ENCODE measurements around the gene MCOLN1. TPM values are rescaled to one million over a fixed set of nuclear protein-coding genes. Genes with fewer than 3 reads are reported as not detected.

MCOLN1 gene
- total RNA-seq, 2 experiments from 2014 or later: 7.8 to 18.3 TPM

DNA sequence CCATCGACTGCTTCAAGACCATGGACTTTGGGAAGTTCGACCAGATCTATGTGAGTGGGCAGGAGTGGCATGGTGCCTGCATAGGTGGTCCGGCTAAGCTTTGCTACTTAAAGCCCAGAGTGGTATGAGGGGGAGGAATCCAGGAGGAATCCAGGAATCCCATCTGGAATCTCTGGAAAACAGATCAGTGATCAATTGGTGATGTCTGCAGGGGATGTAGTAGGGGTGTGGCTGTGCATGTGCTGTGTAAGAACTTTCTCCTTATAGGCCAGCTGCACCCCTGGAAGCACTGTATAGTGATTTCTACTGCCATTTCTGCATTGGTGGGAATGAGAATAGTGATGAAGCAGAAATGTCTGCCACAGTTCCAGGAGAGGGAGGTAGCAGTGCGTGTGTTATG lies 36.7 kb downstream of the MCOLN1 start:
- Histone ChIP-seq H3K9me3 (ENCODE audit: low read length) (no peaks in the 10 kb centered on the region), H3K36me3 (ENCODE audit: insufficient read depth, low read length) (peaks cover 47% of the 10 kb centered on the region), H3K4me2 (ENCODE audit: low read length) (no peak overlapping the region), H3K4me1 (ENCODE audit: insufficient read depth, low read length, poor library complexity, severe bottlenecking) (no peaks in the 10 kb centered on the region), H3K4me3 (ENCODE audit: low read depth, low read length, poor library complexity, severe bottlenecking) (no peak overlapping the region), H3K9me2 (ENCODE audit: insufficient read depth, low read length) (no peaks in the 10 kb centered on the region), H3K79me2 (ENCODE audit: insufficient read depth, low read depth, low read length) (no peaks in the 10 kb centered on the region), H3K27ac (ENCODE audit: low read depth, low read length, poor library complexity, severe bottlenecking) (no peak overlapping the region), H2AFZ (ENCODE audit: low read length) (no peak overlapping the region), H4K20me1 (ENCODE audit: insufficient read depth, low read length) (no peaks in the 10 kb centered on the region)
- DNase-seq (ENCODE audit: low spot score): no peak
- intact Hi-C loops (cut with micrococcal nuclease; ENCODE audit: unreplicated experiment): no loop called here
- no peak for TF ChIP-seq EZH2phosphoT487 (IDR thresholded peaks at IDR 0.05; ENCODE audit: borderline replicate concordance, low read depth, low read length)
- TF ChIP-seq CTCF (conservative IDR thresholded peaks at IDR 0.05; ENCODE audit: low read length): no peak
- POLR2A ChIA-PET: no interaction called here
- CTCF ChIA-PET (ENCODE audit: unreplicated experiment): no interaction called here
- no TSS peak for BruUV-seq (replicated peaks)

DNA sequence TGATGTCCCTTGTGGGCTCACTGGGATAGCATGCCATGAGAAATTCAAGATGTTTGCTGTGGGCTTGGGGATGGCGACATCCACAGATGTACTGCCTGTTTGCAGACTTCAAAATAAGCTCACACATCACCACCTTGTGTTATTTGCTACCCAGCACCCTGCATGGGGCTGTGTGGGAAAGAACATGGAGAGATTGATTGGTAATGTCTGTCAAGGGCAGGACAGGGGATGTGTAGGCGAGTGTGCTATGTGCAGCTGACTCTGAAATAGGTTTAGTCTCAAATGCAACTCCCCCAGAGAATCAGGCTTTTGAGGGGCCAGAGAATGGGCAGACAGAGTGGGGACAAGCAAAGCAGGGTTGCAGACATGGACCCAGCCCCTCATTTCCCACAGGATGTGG lies 37.8 kb downstream of the MCOLN1 start:
- no peak for DNase-seq (ENCODE audit: low spot score)
- BruUV-seq (replicated peaks): no TSS peak
- H3K9me2 ChIP-seq (ENCODE audit: insufficient read depth, low read length): no peaks in the 10 kb centered on the region
- H4K20me1 ChIP-seq (ENCODE audit: insufficient read depth, low read length): no peaks in the 10 kb centered on the region
- H3K9me3 ChIP-seq (ENCODE audit: low read length): no peaks in the 10 kb centered on the region
- H3K79me2 ChIP-seq (ENCODE audit: insufficient read depth, low read depth, low read length): no peaks in the 10 kb centered on the region
- H3K36me3 ChIP-seq (ENCODE audit: insufficient read depth, low read length): peaks cover 37% of the 10 kb centered on the region
- no peak overlapping the region for H3K4me2 ChIP-seq (ENCODE audit: low read length)
- ChIA-PET CTCF (ENCODE audit: unreplicated experiment) (no interaction called here), POLR2A (no interaction called here)
- H3K4me3 ChIP-seq (ENCODE audit: low read depth, low read length, poor library complexity, severe bottlenecking): no peak overlapping the region
- TF ChIP-seq CTCF (conservative IDR thresholded peaks at IDR 0.05; ENCODE audit: low read length) (no peak), EZH2phosphoT487 (IDR thresholded peaks at IDR 0.05; ENCODE audit: borderline replicate concordance, low read depth, low read length) (no peak)
- intact Hi-C loops (cut with micrococcal nuclease; ENCODE audit: unreplicated experiment): no loop called here
- no peak overlapping the region for H3K27ac ChIP-seq (ENCODE audit: low read depth, low read length, poor library complexity, severe bottlenecking)
- H2AFZ ChIP-seq (ENCODE audit: low read length): no peak overlapping the region
- no peaks in the 10 kb centered on the region for H3K4me1 ChIP-seq (ENCODE audit: insufficient read depth, low read length, poor library complexity, severe bottlenecking)

GRCh38 chr19:7561325-7561724 lies 38.9 kb downstream of the MCOLN1 start:
- Histone ChIP-seq H3K36me3 (ENCODE audit: insufficient read depth, low read length) (peaks cover 29% of the 10 kb centered on the region), H3K4me2 (ENCODE audit: low read length) (no peak overlapping the region), H3K4me1 (ENCODE audit: insufficient read depth, low read length, poor library complexity, severe bottlenecking) (no peaks in the 10 kb centered on the region), H2AFZ (ENCODE audit: low read length) (no peak overlapping the region), H3K4me3 (ENCODE audit: low read depth, low read length, poor library complexity, severe bottlenecking) (no peak overlapping the region), H3K9me3 (ENCODE audit: low read length) (no peaks in the 10 kb centered on the region), H3K9me2 (ENCODE audit: insufficient read depth, low read length) (no peaks in the 10 kb centered on the region), H3K79me2 (ENCODE audit: insufficient read depth, low read depth, low read length) (no peaks in the 10 kb centered on the region), H4K20me1 (ENCODE audit: insufficient read depth, low read length) (no peaks in the 10 kb centered on the region), H3K27ac (ENCODE audit: low read depth, low read length, poor library complexity, severe bottlenecking) (no peak overlapping the region)
- ChIA-PET POLR2A (no interaction called here), CTCF (ENCODE audit: unreplicated experiment) (no interaction called here)
- intact Hi-C loops (cut with micrococcal nuclease; ENCODE audit: unreplicated experiment): no loop called here
- no peak for DNase-seq (ENCODE audit: low spot score)
- BruUV-seq (replicated peaks): no TSS peak
- TF ChIP-seq EZH2phosphoT487 (IDR thresholded peaks at IDR 0.05; ENCODE audit: borderline replicate concordance, low read depth, low read length) (no peak), CTCF (conservative IDR thresholded peaks at IDR 0.05; ENCODE audit: low read length) (no peak)

Measured in OCI-LY7 (cell line).